ENCODE data around the gene MRPS12.

- TF ChIP-seq, protein P1, sequence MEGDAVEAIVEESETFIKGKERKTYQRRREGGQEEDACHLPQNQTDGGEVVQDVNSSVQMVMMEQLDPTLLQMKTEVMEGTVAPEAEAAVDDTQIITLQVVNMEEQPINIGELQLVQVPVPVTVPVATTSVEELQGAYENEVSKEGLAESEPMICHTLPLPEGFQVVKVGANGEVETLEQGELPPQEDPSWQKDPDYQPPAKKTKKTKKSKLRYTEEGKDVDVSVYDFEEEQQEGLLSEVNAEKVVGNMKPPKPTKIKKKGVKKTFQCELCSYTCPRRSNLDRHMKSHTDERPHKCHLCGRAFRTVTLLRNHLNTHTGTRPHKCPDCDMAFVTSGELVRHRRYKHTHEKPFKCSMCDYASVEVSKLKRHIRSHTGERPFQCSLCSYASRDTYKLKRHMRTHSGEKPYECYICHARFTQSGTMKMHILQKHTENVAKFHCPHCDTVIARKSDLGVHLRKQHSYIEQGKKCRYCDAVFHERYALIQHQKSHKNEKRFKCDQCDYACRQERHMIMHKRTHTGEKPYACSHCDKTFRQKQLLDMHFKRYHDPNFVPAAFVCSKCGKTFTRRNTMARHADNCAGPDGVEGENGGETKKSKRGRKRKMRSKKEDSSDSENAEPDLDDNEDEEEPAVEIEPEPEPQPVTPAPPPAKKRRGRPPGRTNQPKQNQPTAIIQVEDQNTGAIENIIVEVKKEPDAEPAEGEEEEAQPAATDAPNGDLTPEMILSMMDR (IDR thresholded peaks at IDR 0.05), result no peak
- TF ChIP-seq POLR2A (IDR thresholded peaks at IDR 0.05) (no peak), EP300 (IDR thresholded peaks at IDR 0.05) (no peak)
These were observed 29.1 kb upstream of the MRPS12 start for GRCh38 chr19:38901683-38902082.

All from ovary (tissue), 3 donors.